ENCODE measurements around the gene ANKRD27.
"Not testable (repeated sequence)": the region's sequence is repeated elsewhere in the genome, so short reads cannot be mapped to it uniquely, and the experiment has no call there.

The ANKRD27 gene

GRCh38 chr19:32599736-32600157 is 75.2 kb downstream of the ANKRD27 start:
- DNase-seq (ENCODE audit: low spot score), result peak; percentile 83

GRCh38 chr19:32599258-32599657 is 75.7 kb downstream of the ANKRD27 start:
- DNase-seq (ENCODE audit: low spot score), result no peak

- no peak for DNase-seq (ENCODE audit: low spot score)
Observed at GRCh38 chr19:32598022-32598421, 77.0 kb downstream of the ANKRD27 start.

GRCh38 chr19:32595491-32595890 is 79.5 kb downstream of the ANKRD27 start:
- no peak for DNase-seq (ENCODE audit: low spot score)

- no peak for DNase-seq (ENCODE audit: low spot score)
Observed at GRCh38 chr19:32594021-32594420, 81.0 kb downstream of the ANKRD27 start.

- not testable (repeated sequence) for DNase-seq (ENCODE audit: low spot score)
Observed at GRCh38 chr19:32587747-32588504, 87.1 kb downstream of the ANKRD27 start.

- no peak for DNase-seq (ENCODE audit: low spot score)
Observed at GRCh38 chr19:32581705-32582179, 93.2 kb downstream of the ANKRD27 start.

GRCh38 chr19:32580901-32581704 is 93.9 kb downstream of the ANKRD27 start, which contains the start of gene PDCD5:
Gene PDCD5 (plus strand): TSS chr19:32581190. CDS start chr19:32581262, 72 bp downstream.
- DNase-seq (ENCODE audit: low spot score), result peak; percentile 86

- DNase-seq (ENCODE audit: low spot score), result no peak
Observed at GRCh38 chr19:32580353-32580900, 94.6 kb downstream of the ANKRD27 start.

- DNase-seq (ENCODE audit: low spot score), result no peak
Observed at GRCh38 chr19:32576790-32577189, 98.2 kb downstream of the ANKRD27 start.

- no peak for DNase-seq (ENCODE audit: low spot score)
Observed at GRCh38 chr19:32573492-32573794, 101.5 kb downstream of the ANKRD27 start.

- not testable (repeated sequence) for DNase-seq (ENCODE audit: low spot score)
Observed at GRCh38 chr19:32572700-32573491, 102.1 kb downstream of the ANKRD27 start.

GRCh38 chr19:32571471-32572075 is 103.4 kb downstream of the ANKRD27 start:
- not testable (repeated sequence) for DNase-seq (ENCODE audit: low spot score)

GRCh38 chr19:32570081-32570785 is 104.7 kb downstream of the ANKRD27 start:
- peak; percentile 16 for DNase-seq (ENCODE audit: low spot score)

- no peak for DNase-seq (ENCODE audit: low spot score)
Observed at GRCh38 chr19:32567486-32567885, 107.5 kb downstream of the ANKRD27 start.

GRCh38 chr19:32566246-32566830 is 108.6 kb downstream of the ANKRD27 start:
- DNase-seq (ENCODE audit: low spot score), result no peak

GRCh38 chr19:32563761-32564160 is 111.2 kb downstream of the ANKRD27 start:
- DNase-seq (ENCODE audit: low spot score), result no peak

GRCh38 chr19:32558607-32559228 is 116.3 kb downstream of the ANKRD27 start:
- no peak for DNase-seq (ENCODE audit: low spot score)

- no peak for DNase-seq (ENCODE audit: low spot score)
Observed at GRCh38 chr19:32555786-32556185, 119.2 kb downstream of the ANKRD27 start.

GRCh38 chr19:32550666-32551065 is 124.3 kb downstream of the ANKRD27 start:
- DNase-seq (ENCODE audit: low spot score), result no peak

All from hematopoietic multipotent progenitor cell treated with erythropoietin and hydrocortisone succinate and interleukin-3 and kit ligand, for 15 days (in vitro differentiated cells).